OCI-M2 (cell line): ENCODE results near the gene PTPRE.

Experiments used
- DNase-seq: peaks from one replicate; lab custom pipeline; 2025; ENCODE audit not compliant: unreplicated experiment; lab: John Stamatoyannopoulos, UW

The PTPRE gene

DNA sequence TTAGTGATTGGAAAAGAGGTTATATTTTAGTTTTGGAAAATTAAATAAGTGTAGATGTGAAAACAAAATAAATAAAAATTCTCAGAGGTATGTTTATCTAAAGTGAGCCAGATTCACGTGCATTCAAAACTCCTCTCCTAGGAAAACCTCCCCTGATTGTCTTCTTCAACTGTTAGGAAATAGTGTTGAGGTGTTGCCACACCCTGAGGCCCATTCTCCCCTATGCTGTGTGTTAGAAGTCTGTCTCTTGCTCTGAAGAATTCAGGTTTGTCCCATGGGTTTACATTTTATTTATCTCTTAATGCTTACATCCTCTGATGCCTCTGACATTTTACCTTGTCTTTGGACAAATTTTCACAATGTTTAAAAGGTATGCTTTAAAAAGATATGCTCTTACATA, 40.3 kb downstream of the PTPRE start:
- DNase-seq = no peak

DNA sequence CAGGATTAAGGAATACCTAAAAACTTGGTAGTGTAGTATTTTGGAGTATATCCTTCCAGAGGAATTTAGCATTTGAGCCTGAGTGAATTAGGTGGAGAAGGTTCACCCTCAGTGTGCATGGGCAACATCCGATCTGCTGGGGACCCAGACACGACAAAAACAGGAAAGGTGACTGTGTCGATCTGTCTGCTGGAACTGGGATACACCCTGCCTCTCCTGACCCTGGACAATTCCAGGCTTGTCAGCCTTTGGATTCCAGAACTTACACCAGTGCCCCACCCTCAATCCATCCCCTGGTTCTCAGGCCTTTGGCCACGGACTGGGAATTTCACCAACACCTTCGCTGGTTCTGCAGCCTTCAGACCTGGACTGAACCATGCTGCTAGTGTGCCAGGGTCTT, 41.9 kb downstream of the PTPRE start:
- DNase-seq = no peak

- DNase-seq = no peak
Observed at GRCh38 chr10:127949831-127950230, 42.9 kb downstream of the PTPRE start.

DNA sequence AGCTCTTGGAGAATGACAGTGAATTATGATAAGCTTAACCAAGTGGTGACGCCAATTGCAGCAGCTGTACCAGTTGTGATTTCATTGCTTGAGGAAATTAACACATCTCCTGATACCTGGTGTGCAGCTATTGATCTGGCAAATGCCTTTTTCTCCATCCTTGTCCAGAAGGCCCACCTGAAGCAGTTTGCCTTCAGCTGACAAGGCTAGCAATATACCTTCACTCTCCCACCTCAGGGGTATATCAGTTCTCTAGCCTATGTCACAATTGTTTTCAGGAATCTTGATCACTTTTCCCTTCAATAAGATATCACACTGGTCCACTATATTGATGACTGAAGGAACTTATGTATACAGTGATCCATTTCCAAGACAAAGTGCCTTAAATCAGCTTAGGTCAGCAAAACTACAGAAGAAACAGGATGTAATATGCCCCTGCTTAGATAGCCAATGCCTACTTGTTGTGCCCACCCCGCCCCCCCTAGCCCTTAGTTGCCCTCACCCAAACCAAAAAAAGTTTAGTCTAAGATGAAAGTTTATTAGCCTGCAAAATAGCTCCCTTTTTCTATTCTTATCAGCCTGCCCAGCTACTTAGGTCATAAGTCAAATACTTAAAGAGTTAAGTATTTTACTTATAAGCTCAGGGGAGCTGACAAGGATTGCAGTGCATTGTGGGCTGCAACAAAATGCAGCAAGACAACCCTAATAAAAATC, 45.1 kb downstream of the PTPRE start:
- no peak for DNase-seq

- no peak for DNase-seq
Observed at GRCh38 chr10:127952575-127952869, 45.6 kb downstream of the PTPRE start.

GRCh38 chr10:127952918-127953317, 46.0 kb downstream of the PTPRE start:
- no peak for DNase-seq

DNA sequence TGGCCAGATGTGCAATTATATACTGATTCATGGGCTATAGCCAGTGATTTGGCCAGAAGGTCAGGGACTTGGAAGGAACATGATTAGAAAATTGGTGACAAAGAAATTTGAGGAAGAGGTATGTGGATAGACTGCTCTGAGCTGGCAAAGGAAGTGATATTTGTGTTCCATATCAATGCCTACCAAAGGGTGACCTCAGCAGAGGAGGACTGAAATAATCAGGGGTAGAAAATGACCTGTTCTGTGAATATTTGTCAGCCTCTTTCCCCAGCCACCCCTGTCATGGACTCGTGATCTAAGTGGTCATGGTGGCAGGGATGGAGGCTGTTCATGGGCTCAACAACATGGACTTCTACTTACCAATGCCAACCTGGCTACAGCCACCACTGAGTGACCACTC, 47.0 kb downstream of the PTPRE start:
- no peak for DNase-seq

GRCh38 chr10:127959428-127959827, 52.5 kb downstream of the PTPRE start:
- DNase-seq = no peak

DNA sequence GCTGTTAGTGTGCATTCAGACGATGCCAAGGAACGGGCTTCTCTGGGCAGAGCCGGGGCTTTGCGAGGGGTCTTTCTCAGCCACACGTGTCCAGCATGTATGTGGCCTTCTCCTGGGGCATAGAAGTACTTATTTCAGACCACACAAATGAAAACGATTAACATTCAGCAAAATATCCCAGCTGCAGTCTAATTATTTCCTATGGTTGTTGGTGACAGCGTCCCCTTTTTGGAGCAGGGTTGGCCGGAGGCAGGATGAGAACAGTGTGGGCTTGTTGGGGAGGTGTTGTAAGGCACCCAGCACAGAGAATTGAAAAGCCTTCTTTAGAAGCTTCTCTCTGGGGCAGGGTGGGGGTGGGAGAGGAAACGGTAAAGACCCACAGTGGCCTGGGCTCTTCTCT, 54.2 kb downstream of the PTPRE start:
- no peak for DNase-seq

DNA sequence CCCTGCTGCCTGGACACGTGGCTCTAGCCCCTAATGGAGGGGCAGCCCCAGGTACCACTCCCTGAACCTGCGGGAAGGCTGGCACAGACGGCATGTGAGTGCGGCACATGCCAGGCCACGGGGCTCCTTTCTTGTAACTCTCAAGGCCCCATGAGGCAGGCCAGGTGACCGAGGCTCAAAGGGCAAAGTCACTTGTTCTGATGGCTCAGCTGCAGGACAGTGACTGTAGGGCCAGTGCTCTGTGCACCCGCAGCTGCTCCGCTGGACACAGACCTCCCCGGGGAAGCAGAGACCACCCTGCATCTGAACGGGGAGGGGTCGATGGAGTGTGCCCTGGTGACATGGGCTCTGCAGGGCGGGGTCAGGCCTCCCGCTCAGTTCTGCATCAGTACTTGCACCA, 55.3 kb downstream of the PTPRE start:
- no peak for DNase-seq

DNA sequence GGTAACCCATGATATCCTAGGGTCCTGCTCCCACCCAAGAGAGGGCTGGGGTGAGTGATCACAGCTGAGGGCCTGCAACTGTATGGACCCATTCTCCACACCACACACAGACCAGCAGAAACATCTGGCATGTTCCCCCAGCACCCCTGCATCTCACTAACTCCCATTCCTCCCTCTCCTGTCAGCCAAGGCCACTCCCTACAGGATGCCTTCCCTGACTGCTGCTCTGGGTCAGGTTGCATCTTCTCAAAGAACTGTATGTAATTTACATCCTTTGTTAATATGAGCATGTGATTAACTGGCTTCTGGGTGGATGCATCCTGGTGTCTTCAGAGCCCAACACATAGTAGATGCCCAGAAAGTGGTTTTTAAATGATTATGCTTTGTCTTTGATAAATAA, 56.2 kb downstream of the PTPRE start:
- DNase-seq = no peak

DNA sequence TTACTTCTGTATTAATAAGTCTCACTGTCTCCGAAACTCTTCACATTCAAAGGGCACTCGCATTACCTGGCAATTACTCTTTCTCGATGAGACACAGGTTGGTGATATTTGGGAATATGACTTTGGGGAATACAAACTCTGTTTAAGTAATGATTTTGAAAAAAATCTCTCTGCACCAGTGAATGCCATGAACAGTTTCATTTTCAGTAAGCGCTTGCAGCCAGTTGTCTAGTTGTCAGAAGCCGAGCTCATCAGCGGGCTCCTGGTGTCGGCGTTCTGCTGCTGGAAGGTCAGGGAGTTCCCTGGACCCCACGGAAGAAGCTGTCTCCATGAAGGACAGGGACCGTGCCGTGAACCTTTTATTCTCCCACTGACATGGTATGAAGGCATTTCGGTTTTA, 57.7 kb downstream of the PTPRE start:
- no peak for DNase-seq

GRCh38 chr10:127966875-127967274, 60.0 kb downstream of the PTPRE start:
- DNase-seq = no peak

DNA sequence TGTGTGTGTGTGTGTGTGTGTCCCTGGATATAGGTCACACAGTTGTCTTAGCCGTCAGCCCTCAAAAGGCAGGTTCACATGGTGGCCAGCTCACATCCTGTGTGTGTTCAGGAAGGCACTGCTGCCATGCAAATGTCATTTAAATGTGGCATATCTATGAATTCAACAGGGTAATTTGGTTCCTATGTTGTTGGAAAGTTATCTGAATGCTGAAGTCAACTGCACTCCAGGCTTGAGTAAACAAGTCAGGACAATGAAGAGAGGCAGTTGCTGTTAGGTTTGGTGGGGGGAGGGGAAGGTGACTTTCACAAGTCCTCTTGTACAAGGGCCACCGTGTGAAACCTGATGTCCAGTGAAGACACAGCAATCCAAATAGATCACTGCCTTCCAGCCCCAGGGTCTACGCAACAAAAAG, 61.1 kb downstream of the PTPRE start:
- DNase-seq = no peak

DNA sequence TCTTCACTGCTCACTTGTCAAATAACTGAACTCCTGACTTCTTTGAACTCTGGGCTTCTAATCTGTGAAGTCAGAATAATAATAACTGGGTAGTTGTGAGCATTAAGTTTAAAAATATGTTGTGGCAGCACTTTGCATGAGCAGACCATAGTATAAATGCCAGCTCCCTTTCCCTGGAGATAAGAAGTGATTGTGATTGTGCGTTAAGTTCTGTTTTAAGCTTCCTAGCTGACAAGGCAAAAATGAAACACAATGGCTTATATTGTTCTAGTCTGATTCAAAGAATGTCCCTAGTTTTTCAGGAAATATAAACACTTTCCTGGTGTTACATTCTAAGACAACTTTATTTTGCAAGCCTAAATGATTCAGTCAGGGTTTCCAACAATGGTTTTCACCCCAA, 61.8 kb downstream of the PTPRE start:
- DNase-seq = no peak

DNA sequence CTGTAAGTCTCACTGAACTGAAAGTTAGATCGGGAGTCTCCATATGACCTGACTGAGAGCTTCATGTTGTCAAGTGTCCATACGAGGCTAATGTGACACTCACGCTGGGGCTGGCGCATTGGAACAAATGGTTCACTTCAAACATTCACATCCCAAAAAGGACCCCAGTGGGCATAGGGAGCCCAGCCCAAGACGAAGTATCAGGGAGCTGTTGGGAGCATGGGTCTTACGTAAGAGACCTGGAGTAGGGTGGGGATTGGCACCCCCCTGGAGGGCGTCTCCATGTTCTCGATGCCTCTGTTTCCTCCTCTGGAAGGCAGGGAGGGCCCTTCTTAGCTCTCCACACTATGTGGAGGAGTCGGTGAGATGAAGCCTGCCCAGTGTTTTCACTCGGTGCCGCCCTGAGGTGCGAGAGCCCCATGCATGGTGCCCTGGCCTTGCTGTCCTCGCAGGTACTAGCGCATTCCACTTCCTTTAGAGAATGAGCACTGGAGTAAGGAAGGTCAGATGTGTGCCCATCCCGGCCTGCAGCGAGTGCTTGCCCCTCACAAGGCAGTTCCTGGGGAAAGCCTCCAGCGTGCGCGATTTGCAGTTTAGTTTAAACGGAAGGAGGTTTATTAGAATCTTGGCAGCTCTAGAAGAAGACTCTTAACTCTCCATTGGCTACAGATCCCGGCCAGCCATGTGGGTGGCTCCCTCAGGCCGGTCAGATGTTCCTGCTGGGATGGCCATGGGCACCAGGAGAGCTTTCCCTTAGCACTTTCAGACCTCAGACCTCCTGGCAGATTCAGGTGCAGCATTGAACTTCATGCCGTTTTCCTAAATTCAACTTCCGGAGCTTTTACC, 64.4 kb downstream of the PTPRE start:
- no peak for DNase-seq

DNA sequence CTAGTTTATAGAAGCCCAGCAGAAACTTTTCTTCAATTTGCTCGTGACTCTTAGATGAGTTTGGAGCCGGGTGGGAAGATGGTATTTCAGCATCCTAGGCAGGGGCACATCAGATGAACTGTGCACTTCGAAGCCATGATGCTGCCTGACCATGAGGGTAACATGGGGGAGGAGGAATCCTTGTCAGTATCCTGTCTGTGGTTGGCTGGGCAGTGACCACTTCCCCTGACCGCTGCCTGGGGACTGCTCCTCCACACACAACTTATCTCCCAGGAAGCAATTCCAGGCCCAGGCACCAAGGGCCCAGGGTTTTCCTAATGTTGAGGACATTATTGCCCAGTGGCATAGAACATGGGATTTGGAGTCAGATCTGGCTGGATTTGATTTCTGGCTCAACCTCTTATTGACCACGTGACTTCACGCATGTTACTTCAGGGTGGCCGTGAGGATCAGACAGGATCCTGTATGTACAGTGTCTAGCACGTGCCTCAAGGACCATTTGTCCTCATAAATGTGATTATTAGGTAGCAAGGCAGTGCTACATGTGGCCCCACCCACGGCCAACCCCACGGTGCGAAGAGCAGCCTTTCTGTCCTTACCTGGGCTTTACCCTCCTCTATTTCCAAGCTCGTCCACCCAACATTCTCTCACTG, 65.2 kb downstream of the PTPRE start:
- DNase-seq = no peak

GRCh38 chr10:127972751-127973357, 66.0 kb downstream of the PTPRE start:
- no peak for DNase-seq

- DNase-seq = no peak
Observed at GRCh38 chr10:127973791-127974311, 66.9 kb downstream of the PTPRE start.

DNA sequence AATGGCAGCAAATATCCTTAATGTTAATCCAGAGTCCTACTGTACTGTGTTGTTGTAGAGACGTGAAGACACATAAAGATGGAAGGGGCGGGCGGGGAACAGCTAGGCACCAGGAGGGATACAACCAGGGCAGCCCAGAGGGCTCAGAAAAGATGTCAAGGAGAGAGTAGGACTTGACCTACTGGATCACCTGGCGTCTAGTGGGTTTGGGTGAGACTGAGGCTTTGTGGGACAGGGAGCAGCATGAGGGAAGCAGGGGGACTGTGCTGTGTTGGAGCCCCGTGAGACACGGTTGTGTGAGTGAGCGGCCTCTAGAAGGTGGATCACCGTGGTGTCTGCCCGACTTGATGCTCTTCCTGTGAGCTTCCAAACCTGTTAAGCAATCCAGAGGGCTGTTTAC, 68.0 kb downstream of the PTPRE start:
- DNase-seq = no peak

DNA sequence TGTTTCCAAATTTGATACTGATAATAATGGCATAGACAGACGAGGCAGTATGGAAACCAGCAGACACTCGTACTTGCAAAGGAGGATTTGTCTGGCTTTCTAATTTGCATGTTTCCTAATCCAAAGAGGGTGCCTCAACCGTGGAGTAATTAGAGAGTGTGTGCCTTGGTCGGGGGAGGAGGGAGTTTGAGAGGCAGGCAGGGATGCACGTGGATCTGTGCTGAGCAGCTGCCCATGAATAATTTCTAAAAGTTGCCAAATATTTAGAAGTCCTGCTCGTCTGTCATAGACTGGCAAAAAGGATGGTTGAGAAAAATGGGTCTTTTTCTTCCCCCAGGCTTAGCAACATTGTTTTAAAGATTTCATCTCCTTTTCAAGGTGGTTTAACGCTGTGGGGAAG, 69.4 kb downstream of the PTPRE start:
- DNase-seq = no peak
